RWPE2 (cell line): Measurements from ENCODE around the gene LRFN5.

ENCODE experiments used
- ATAC-seq: fragments of 200-7000 bp; cut with Tn5 transposase; 3 replicates; pipeline ENCODE4 v1.9.1; 2021; ENCODE audit warnings: low read depth
- DNase-seq: peaks from one replicate; pipeline ENCODE4 v3.0.0-alpha.2; 2020; ENCODE audit warnings: low spot score
- H3K27ac ChIP-seq: fragments of 450-650 bp; 2 replicates; pipeline ENCODE4 v1.5.1; 2017; ENCODE audit warnings: mild to moderate bottlenecking; ENCODE audit not compliant: poor library complexity, severe bottlenecking
- H3K27me3 ChIP-seq: fragments of 250-450 bp; sonication (Bioruptor Pico); 2 replicates; pipeline ENCODE4 v1.5.1; 2021; ENCODE audit warnings: mild to moderate bottlenecking, moderate library complexity; ENCODE audit not compliant: insufficient read depth, poor library complexity, severe bottlenecking
- H3K36me3 ChIP-seq: fragments of 250-450 bp; sonication (Bioruptor Pico); 2 replicates; pipeline ENCODE4 v1.5.1; 2020; ENCODE audit warnings: low read depth, mild to moderate bottlenecking, moderate library complexity
- H3K4me1 ChIP-seq: fragments of 250-450 bp; sonication (Bioruptor Pico); 2 replicates; pipeline ENCODE4 v1.5.1; 2021; ENCODE audit warnings: mild to moderate bottlenecking, moderate library complexity; ENCODE audit not compliant: insufficient read depth, poor library complexity, severe bottlenecking
- H3K4me3 ChIP-seq: fragments of 250-450 bp; sonication (Bioruptor Pico); 2 replicates; pipeline ENCODE4 v1.5.1; 2021; ENCODE audit warnings: mild to moderate bottlenecking, moderate library complexity; ENCODE audit not compliant: severe bottlenecking
- H3K9me3 ChIP-seq: fragments of 250-450 bp; sonication (Bioruptor Pico); 2 replicates; pipeline ENCODE4 v1.5.1; 2021; ENCODE audit warnings: mild to moderate bottlenecking, moderate library complexity; ENCODE audit not compliant: severe bottlenecking
- CTCF ChIP-seq: fragments of 450-650 bp; IDR thresholded peaks from one replicate; pipeline ENCODE4 v1.5.1; 2017; ENCODE audit warnings: mild to moderate bottlenecking, moderate library complexity; ENCODE audit not compliant: poor library complexity, severe bottlenecking

The LRFN5 gene

GRCh38 chr14:41873686-41874317 lies 267.1 kb downstream of the LRFN5 start:
- TF ChIP-seq CTCF, result no peak
- Histone ChIP-seq H3K27me3 (peaks cover 11% of the 10 kb centered on the region), H3K36me3 (no peaks in the 10 kb centered on the region), H3K4me3 (no peak overlapping the region), H3K4me1 (no peaks in the 10 kb centered on the region), H3K9me3 (no peaks in the 10 kb centered on the region), H3K27ac (no peak overlapping the region)
- no peak for DNase-seq
- no peak for ATAC-seq

- no peaks in the 10 kb centered on the region for H3K4me1 ChIP-seq
Measured at GRCh38 chr14:41875116-41875515, 268.4 kb downstream of the LRFN5 start.

GRCh38 chr14:41878321-41878720 lies 271.6 kb downstream of the LRFN5 start:
- Histone ChIP-seq H3K36me3 (no peaks in the 10 kb centered on the region), H3K4me1 (no peaks in the 10 kb centered on the region), H3K9me3 (no peaks in the 10 kb centered on the region), H3K27ac (no peak overlapping the region), H3K27me3 (peaks cover 23% of the 10 kb centered on the region), H3K4me3 (no peak overlapping the region)
- ATAC-seq (no peak), DNase-seq (no peak)
- TF ChIP-seq CTCF, result no peak

More at GRCh38 chr14:41875116-41875515, 268.4 kb downstream of the LRFN5 start:
- no peak overlapping the region for H3K4me3 ChIP-seq
- H3K9me3 ChIP-seq, result no peaks in the 10 kb centered on the region
- no peaks in the 10 kb centered on the region for H3K36me3 ChIP-seq
- TF ChIP-seq CTCF, result no peak
- H3K27ac ChIP-seq, result no peak overlapping the region
- ATAC-seq, result no peak
- DNase-seq, result no peak
- peaks cover 16% of the 10 kb centered on the region for H3K27me3 ChIP-seq

GRCh38 chr14:41891624-41892023 lies 284.9 kb downstream of the LRFN5 start:
- ATAC-seq (no peak), DNase-seq (no peak)
- Histone ChIP-seq H3K4me1 (no peaks in the 10 kb centered on the region), H3K27me3 (peaks cover 3% of the 10 kb centered on the region), H3K4me3 (no peak overlapping the region), H3K9me3 (no peaks in the 10 kb centered on the region), H3K36me3 (no peaks in the 10 kb centered on the region), H3K27ac (no peak overlapping the region)
- TF ChIP-seq CTCF, result no peak

GRCh38 chr14:41899416-41899815 lies 292.7 kb downstream of the LRFN5 start:
- Histone ChIP-seq H3K4me3 (no peak overlapping the region), H3K36me3 (no peaks in the 10 kb centered on the region), H3K27me3 (peaks cover 6% of the 10 kb centered on the region), H3K9me3 (no peaks in the 10 kb centered on the region), H3K4me1 (no peaks in the 10 kb centered on the region), H3K27ac (no peak overlapping the region)
- TF ChIP-seq CTCF, result no peak
- DNase-seq, result no peak
- ATAC-seq, result no peak
